ENCODE results near the gene PPFIBP2. TPM values are rescaled to one million over a fixed set of nuclear protein-coding genes. Genes with fewer than 3 reads are reported as not detected.

PPFIBP2 gene
- total and polyA plus RNA-seq, 2 donors (not counting 1 experiment from before 2014, with no cell fraction given) = 22.3 to 175 TPM

DNA sequence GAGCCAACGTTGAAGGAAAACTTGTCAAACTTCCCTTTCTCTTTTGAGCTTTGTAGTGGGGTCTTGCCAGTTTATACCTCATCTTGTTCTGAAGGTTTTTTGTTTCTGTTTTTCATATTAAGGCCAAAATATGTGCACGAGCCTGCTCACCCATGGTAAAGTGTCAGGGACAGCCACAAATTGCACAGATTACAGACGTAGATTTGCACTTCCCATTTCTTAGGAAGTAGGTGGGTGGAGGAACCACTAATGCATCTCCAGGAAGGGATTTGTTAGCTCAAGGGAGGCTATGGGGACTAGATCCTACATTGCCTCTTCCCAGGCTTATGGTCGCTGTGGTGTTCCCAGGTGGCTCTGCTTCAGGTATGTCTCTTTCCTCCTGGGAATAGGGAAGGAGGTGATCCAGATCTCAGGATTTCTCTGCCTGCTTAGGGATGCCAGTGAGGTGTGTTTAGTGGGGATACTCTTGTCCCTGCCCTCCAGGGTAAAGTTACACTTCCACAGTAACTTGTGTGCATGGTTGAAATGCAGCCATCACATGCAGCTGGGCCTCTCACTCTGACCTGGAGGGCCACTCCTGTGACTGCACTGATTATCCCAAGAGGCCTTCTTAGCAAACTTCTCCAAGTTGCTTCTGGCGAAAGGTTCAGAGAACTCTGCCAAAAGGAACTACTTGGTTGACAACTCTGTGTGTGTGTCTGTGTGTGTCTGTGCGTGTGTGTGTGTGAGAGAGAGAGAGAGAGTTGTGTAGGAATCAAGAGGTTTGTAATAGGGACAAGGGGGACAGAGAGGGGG, 9.8 kb downstream of the PPFIBP2 start:
- Histone ChIP-seq H3K9me3 (ENCODE audit: control extremely low read depth in 1 of 3, control insufficient read depth in 2 of 3, insufficient read depth in 1 of 3, low read length in 2 of 3) (no peaks in the 10 kb centered on the region), H3K36me3 (replicated peaks in 1 of 2; ENCODE audit: control extremely low read depth in 1 of 2, control insufficient read depth in 1 of 2, extremely low read depth in 1 of 2, insufficient read depth in 2 of 2, low read length in 1 of 2) (no peaks in the 10 kb centered on the region), H4K20me1 (ENCODE audit: control insufficient read depth, insufficient read depth, low read length, poor library complexity, severe bottlenecking) (peaks cover 22% of the 10 kb centered on the region), H2AFZ (ENCODE audit: insufficient read depth, low read depth, low read length, poor library complexity, severe bottlenecking) (no peak overlapping the region), H3K4me3 (ENCODE audit: control extremely low read depth in 1 of 5, extremely low read depth in 1 of 5, insufficient read depth in 1 of 5, low read depth in 2 of 5, low read length in 4 of 5) (no peak overlapping the region), H3K4me1 (ENCODE audit: control insufficient read depth in 2 of 2, insufficient read depth in 2 of 2, low read length in 2 of 2) (peaks cover 75 to 91% of the 10 kb centered on the region in 2 donors), H3K9ac (ENCODE audit: low read length) (no peak overlapping the region), H3K4me2 (replicated peaks; ENCODE audit: low read depth, low read length, poor library complexity, severe bottlenecking) (peak overlapping the region; percentile 60), H3K27ac (ENCODE audit: low read length in 2 of 2) (no peak overlapping the region), H3K79me2 (ENCODE audit: control insufficient read depth, insufficient read depth, low read length) (peaks cover 75% of the 10 kb centered on the region), H3K27me3 (replicated peaks in 1 of 4; ENCODE audit: control extremely low read depth in 1 of 4, control insufficient read depth in 3 of 4, insufficient read depth in 4 of 4, low read length in 3 of 4) (no peaks in the 10 kb centered on the region)
- ATAC-seq (ENCODE audit: low read depth) (no peak), DNase-seq (no peak)
- Mint-ChIP-seq H3K4me1 (peaks cover 29% of the 10 kb centered on the region), H3K27ac (peak overlapping the region; percentile 32), H3K9me3 (ENCODE audit: insufficient read depth) (no peaks in the 10 kb centered on the region), H3K4me3 (peak overlapping the region; percentile 61), H3K27me3 (no peaks in the 10 kb centered on the region)
- TF ChIP-seq, protein P1, sequence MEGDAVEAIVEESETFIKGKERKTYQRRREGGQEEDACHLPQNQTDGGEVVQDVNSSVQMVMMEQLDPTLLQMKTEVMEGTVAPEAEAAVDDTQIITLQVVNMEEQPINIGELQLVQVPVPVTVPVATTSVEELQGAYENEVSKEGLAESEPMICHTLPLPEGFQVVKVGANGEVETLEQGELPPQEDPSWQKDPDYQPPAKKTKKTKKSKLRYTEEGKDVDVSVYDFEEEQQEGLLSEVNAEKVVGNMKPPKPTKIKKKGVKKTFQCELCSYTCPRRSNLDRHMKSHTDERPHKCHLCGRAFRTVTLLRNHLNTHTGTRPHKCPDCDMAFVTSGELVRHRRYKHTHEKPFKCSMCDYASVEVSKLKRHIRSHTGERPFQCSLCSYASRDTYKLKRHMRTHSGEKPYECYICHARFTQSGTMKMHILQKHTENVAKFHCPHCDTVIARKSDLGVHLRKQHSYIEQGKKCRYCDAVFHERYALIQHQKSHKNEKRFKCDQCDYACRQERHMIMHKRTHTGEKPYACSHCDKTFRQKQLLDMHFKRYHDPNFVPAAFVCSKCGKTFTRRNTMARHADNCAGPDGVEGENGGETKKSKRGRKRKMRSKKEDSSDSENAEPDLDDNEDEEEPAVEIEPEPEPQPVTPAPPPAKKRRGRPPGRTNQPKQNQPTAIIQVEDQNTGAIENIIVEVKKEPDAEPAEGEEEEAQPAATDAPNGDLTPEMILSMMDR (IDR thresholded peaks at IDR 0.05) = no peak
- no peak for TF ChIP-seq EZH2 (IDR thresholded peaks at IDR 0.05; ENCODE audit: borderline replicate concordance, insufficient read depth, low read depth, low read length, poor library complexity, severe bottlenecking)
- ChIA-PET CTCF (interaction anchor here (1.3 to 1.4 kb wide), 2 partner anchors 24 to 142 kb away, joined by 3 to 4 read pairs; no protein-coding TSS in a partner anchor), POLR2A (no interaction called here)
- 92% methylated on average over 2 of the region's 6 CpGs for WGBS (ENCODE audit: insufficient coverage)
- intact Hi-C loops (cut with micrococcal nuclease) = loop anchor here (10.0 kb wide), 1 partner anchor 169 kb away; no protein-coding TSS in a partner anchor

Data from B cell (primary cell).